HepG2 (cell line): ENCODE results near the gene PMVK. TPM values are rescaled to one million over a fixed set of nuclear protein-coding genes. Genes with fewer than 3 reads are reported as not detected.

ENCODE experiments used
- ARID2 ChIP-seq: sonication (generic); formaldehyde crosslinking; IDR thresholded peaks from 2 replicates; pipeline ENCODE4 v1.8.1; 2022; ENCODE audit warnings: mild to moderate bottlenecking, missing genetic modification reagents, borderline replicate concordance
- CREM ChIP-seq, 2 experiments: sonication (generic) in 1 of 2; formaldehyde crosslinking in 1 of 2; IDR thresholded peaks; 2 replicates each; pipeline versions ENCODE4 v1.4.0 to v1.6.1; 2016 to 2020; ENCODE audit warnings: antibody characterized with exemption in 1 of 2, mild to moderate bottlenecking in 1 of 2, missing genetic modification reagents in 1 of 2
- FOXO4 ChIP-seq: sonication (generic); formaldehyde crosslinking; conservative IDR thresholded peaks from 2 replicates; pipeline ENCODE4 v1.8.1; 2023; ENCODE audit warnings: missing genetic modification reagents
- HOMEZ ChIP-seq: IDR thresholded peaks from 2 replicates; pipeline ENCODE4 v1.6.1; 2016; ENCODE audit warnings: low read depth
- IKZF5 ChIP-seq: IDR thresholded peaks from 2 replicates; pipeline ENCODE4 v1.6.1; 2018; ENCODE audit warnings: missing genetic modification reagents, mild to moderate bottlenecking, missing compliant biosample characterization
- MIER2 ChIP-seq: IDR thresholded peaks from 2 replicates; pipeline ENCODE4 v1.6.1; 2016; ENCODE audit warnings: missing biosample characterization, missing genetic modification reagents
- RARA ChIP-seq: IDR thresholded peaks from 2 replicates; pipeline ENCODE4 v1.6.1; 2016; ENCODE audit warnings: missing genetic modification reagents, missing compliant biosample characterization
- RBFOX2 ChIP-seq: fragments of 200-400 bp; formaldehyde crosslinking; IDR thresholded peaks from 2 replicates; pipeline ENCODE4 v1.6.1; 2017; ENCODE audit warnings: low read depth, mild to moderate bottlenecking, low read length
- SIN3B ChIP-seq: fragments of 150-350 bp; IDR thresholded peaks from 2 replicates; pipeline ENCODE4 v1.6.1; 2014; ENCODE audit warnings: low read length
- SRF ChIP-seq: IDR thresholded peaks from 2 replicates; pipeline ENCODE4 v1.6.1; 2011; ENCODE audit warnings: mild to moderate bottlenecking, low read depth, low read length, moderate library complexity
- SUZ12 ChIP-seq: fragments of 150-350 bp; IDR thresholded peaks from 2 replicates; pipeline ENCODE4 v1.6.1; 2014; ENCODE audit warnings: low read depth, low read length
- TGIF2 ChIP-seq: IDR thresholded peaks from 2 replicates; pipeline ENCODE4 v1.6.1; 2016; ENCODE audit warnings: control low read depth, missing compliant biosample characterization
- ZBTB21 ChIP-seq: sonication (generic); formaldehyde crosslinking; IDR thresholded peaks from 2 replicates; pipeline ENCODE4 v1.4.0; 2020; ENCODE audit warnings: missing genetic modification reagents
- ZBTB33 ChIP-seq: sonication (generic); formaldehyde crosslinking; IDR thresholded peaks from 2 replicates; pipeline ENCODE4 v1.4.0; 2020; ENCODE audit warnings: missing genetic modification reagents
- ZFYVE20 ChIP-seq: sonication (generic); formaldehyde crosslinking; IDR thresholded peaks from 2 replicates; pipeline ENCODE4 v1.8.0; 2023; ENCODE audit warnings: low read depth, mild to moderate bottlenecking, moderate library complexity, missing genetic modification reagents, borderline replicate concordance
- ZNF138 ChIP-seq: sonication (generic); formaldehyde crosslinking; IDR thresholded peaks from 2 replicates; pipeline ENCODE4 v1.5.0; 2020; ENCODE audit warnings: mild to moderate bottlenecking, low read depth, missing genetic modification reagents
- ZNF547 ChIP-seq: sonication (generic); formaldehyde crosslinking; IDR thresholded peaks from 2 replicates; pipeline ENCODE4 v1.5.1; 2020; ENCODE audit warnings: mild to moderate bottlenecking, missing genetic modification reagents
- ZNF816 ChIP-seq: sonication (generic); formaldehyde crosslinking; IDR thresholded peaks from 2 replicates; pipeline ENCODE4 v1.8.0; 2022; ENCODE audit warnings: missing genetic modification reagents, mild to moderate bottlenecking, borderline replicate concordance
- ZSCAN12 ChIP-seq: sonication (generic); formaldehyde crosslinking; IDR thresholded peaks from 2 replicates; pipeline ENCODE4 v1.9.0; 2021; ENCODE audit warnings: mild to moderate bottlenecking, missing genetic modification reagents
- polyA plus RNA-seq, 8 experiments: library from polyadenylated mRNA; depleted of rRNA in 3 of 8; stranded (reverse) in 7 of 8; unstranded in 1 of 8; fragments of >200 nt; fragmentation: Illumina TruSeq in 4 of 8; extraction: Trizol in 4 of 8; gene quantifications; 2 replicates each; pipeline versions ENCODE4 v1.2.1 to v1.2.3, GENCODE V29; 2011 to 2016; ENCODE audit warnings: low read depth in 4 of 8, missing spikeins in 1 of 8, mixed read lengths in 1 of 8; ENCODE audit not compliant: insufficient read depth in 1 of 8
- total RNA-seq, 5 experiments: library from RNA; depleted of rRNA; stranded (reverse); fragments of >200 nt; fragmentation: Illumina TruSeq; extraction: Trizol; gene quantifications; 2 replicates each; pipeline ENCODE4 v1.2.3, GENCODE V29; 2016; ENCODE audit warnings: low read depth in 1 of 5

The PMVK gene
- total and polyA plus RNA-seq, 2 of the 13 experiments (the other 11 are each of a cell fraction or from before 2014, with no cell fraction given), result 3.9 to 12.6 TPM

- TF ChIP-seq CREM (IDR thresholded peaks at IDR 0.05) (peak; percentile 47), CREM (CRISPR knock-in tag; IDR thresholded peaks at IDR 0.05) (no peak), ARID2 (CRISPR knock-in tag) (no peak), RBFOX2 (peak; percentile 63), ZNF547 (peak; percentile 59; the same call in 1 of the 2 replicates), SUZ12 (no peak), ZBTB33 (CRISPR knock-in tag) (no peak), MIER2 (no peak; the same call in 1 of the 2 replicates), IKZF5 (CRISPR knock-in tag) (peak; percentile 44; the same call in 1 of the 2 replicates), SRF (no peak), FOXO4 (no peak), RARA (CRISPR knock-in tag) (peak; percentile 44; the same call in 1 of the 2 replicates), ZFYVE20 (no peak), ZBTB21 (CRISPR knock-in tag) (no peak), ZSCAN12 (CRISPR knock-in tag) (no peak), HOMEZ (CRISPR knock-in tag) (no peak), ZNF138 (CRISPR knock-in tag) (no peak), TGIF2 (CRISPR knock-in tag) (no peak), SIN3B (no peak), ZNF816 (peak; percentile 42; the same call in 1 of the 2 replicates)
Measured at GRCh38 chr1:154931940-154932487, 4.5 kb downstream of the PMVK start (continued).
